Spleen (tissue), 7 donors: ENCODE measurements around the gene SRXN1.

Experiments
- POLR2A ChIP-seq, 3 donors: fragments of 450-650 bp; IDR thresholded peaks; one replicate each; pipeline ENCODE4 v1.5.1; 2017; ENCODE audit warnings: antibody characterized with exemption in 3 of 3, mild to moderate bottlenecking in 1 of 3
- POLR2AphosphoS5 ChIP-seq, 3 donors: sonication (generic); formaldehyde crosslinking; IDR thresholded peaks; one replicate each; pipeline ENCODE4 v1.5.1; 2017; ENCODE audit warnings: antibody characterized with exemption in 3 of 3
- TF ChIP-seq, protein P1 (sequence below), 11 experiments: fragments of 200-600 bp in 7 of 11; fragments of 450-650 bp in 4 of 11; sonication (generic) in 4 of 11; IDR thresholded peaks in 8 of 11; conservative IDR thresholded peaks in 3 of 11; 1 replicate in 7 of 11; 2 replicates in 4 of 11; pipeline versions ENCODE4 v1.4.0 to v1.8.0; 2016 to 2021; ENCODE audit warnings: antibody characterized with exemption in 11 of 11, inconsistent platforms in 4 of 11, mild to moderate bottlenecking in 1 of 11
- donor health status: DM: no; HTN: no; CAD: no; lungs with moderate emphysema.
- donor health status: DM: no; HTN: no; CAD: no.
- donor health status: DM: no; HTN: no; CAD: no.

DNA sequence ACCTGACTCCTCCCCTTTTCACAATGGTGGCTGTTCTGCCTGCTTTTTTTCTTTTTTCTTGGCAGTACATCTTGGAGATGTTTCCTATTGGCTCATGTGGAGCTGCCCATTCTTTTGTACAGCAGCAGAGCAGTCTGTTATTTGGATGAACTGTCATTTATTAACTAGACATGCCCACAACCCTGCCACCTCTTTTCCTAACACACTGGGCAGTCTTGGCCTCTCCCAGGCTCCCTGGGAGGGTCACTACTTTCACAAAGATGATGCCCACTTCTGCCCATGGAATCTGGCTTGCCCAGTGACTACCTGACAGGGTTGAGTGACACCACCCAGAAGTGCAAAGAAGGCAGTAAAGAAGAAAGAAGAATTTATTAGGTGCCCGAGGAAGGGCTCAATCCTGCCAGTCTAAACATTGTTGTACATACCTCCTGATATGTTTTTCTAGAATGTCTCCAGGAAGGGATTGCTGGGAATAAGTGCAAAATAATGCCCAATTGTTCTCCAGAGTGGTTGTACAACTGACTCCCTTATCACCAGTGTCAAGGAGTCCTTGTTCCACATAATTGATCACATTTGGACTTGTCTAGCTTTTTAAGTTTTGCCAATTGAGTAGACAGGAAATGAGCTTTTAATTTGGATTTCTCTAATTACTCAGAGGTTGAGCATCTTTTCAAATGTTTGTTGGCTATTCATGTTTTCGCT, 42.3 kb upstream of the SRXN1 start:
- TF ChIP-seq, protein P1, sequence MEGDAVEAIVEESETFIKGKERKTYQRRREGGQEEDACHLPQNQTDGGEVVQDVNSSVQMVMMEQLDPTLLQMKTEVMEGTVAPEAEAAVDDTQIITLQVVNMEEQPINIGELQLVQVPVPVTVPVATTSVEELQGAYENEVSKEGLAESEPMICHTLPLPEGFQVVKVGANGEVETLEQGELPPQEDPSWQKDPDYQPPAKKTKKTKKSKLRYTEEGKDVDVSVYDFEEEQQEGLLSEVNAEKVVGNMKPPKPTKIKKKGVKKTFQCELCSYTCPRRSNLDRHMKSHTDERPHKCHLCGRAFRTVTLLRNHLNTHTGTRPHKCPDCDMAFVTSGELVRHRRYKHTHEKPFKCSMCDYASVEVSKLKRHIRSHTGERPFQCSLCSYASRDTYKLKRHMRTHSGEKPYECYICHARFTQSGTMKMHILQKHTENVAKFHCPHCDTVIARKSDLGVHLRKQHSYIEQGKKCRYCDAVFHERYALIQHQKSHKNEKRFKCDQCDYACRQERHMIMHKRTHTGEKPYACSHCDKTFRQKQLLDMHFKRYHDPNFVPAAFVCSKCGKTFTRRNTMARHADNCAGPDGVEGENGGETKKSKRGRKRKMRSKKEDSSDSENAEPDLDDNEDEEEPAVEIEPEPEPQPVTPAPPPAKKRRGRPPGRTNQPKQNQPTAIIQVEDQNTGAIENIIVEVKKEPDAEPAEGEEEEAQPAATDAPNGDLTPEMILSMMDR (IDR thresholded peaks at IDR 0.05 in 8 of 11, conservative IDR thresholded peaks at IDR 0.05 in 3 of 11) = no peak
- TF ChIP-seq POLR2AphosphoS5 (IDR thresholded peaks at IDR 0.05) (no peak), POLR2A (IDR thresholded peaks at IDR 0.05) (no peak)
